ENCODE data around the gene PRCP.
A peak's percentile ranks its signal among the peaks of the same experiment; 100 is the strongest.

Gene PRCP

GRCh38 chr11:82907371-82907770 lies 7.1 kb upstream of the PRCP start:
- DNase-seq (ENCODE audit: low read depth): no peak

- DNase-seq (ENCODE audit: low read depth): no peak
These were observed 6.7 kb upstream of the PRCP start for GRCh38 chr11:82906931-82907330.

GRCh38 chr11:82906236-82906635 lies 6.0 kb upstream of the PRCP start:
- peak; percentile 5 for DNase-seq (ENCODE audit: low read depth)

- no peak for DNase-seq (ENCODE audit: low read depth)
These were observed 3.8 kb upstream of the PRCP start for GRCh38 chr11:82903843-82904586.

- no peak for DNase-seq (ENCODE audit: low read depth)
These were observed 2.6 kb upstream of the PRCP start for GRCh38 chr11:82902880-82903279.

GRCh38 chr11:82901922-82902485 lies 1.8 kb upstream of the PRCP start:
- DNase-seq (ENCODE audit: low read depth): no peak

GRCh38 chr11:82901165-82901921 lies 1.1 kb upstream of the PRCP start, which contains the start of gene DDIAS:
Gene DDIAS (plus strand): TSS chr11:82901736. CDS start chr11:82914739, 13,003 bp downstream.
- peak; percentile 86 for DNase-seq (ENCODE audit: low read depth)

GRCh38 chr11:82899957-82900276 lies 313 bp downstream of the PRCP start:
- DNase-seq (ENCODE audit: low read depth): peak; percentile 1

GRCh38 chr11:82899186-82899820 lies 927 bp downstream of the PRCP start:
- no peak for DNase-seq (ENCODE audit: low read depth)

- DNase-seq (ENCODE audit: low read depth): no peak
These were observed 2.0 kb downstream of the PRCP start for GRCh38 chr11:82898241-82898640.

GRCh38 chr11:82896183-82896582 lies 4.0 kb downstream of the PRCP start:
- no peak for DNase-seq (ENCODE audit: low read depth)

GRCh38 chr11:82895437-82896091 lies 4.7 kb downstream of the PRCP start:
- DNase-seq (ENCODE audit: low read depth): no peak

GRCh38 chr11:82892611-82893169 lies 7.5 kb downstream of the PRCP start:
- DNase-seq (ENCODE audit: low read depth): no peak

- no peak for DNase-seq (ENCODE audit: low read depth)
These were observed 9.3 kb downstream of the PRCP start for GRCh38 chr11:82890936-82891335.

GRCh38 chr11:82890002-82890341 lies 10.3 kb downstream of the PRCP start:
- DNase-seq (ENCODE audit: low read depth): no peak

- DNase-seq (ENCODE audit: low read depth): no peak
These were observed 10.9 kb downstream of the PRCP start for GRCh38 chr11:82889133-82890001.

GRCh38 chr11:82883853-82884252 lies 16.4 kb downstream of the PRCP start:
- DNase-seq (ENCODE audit: low read depth): no peak

- no peak for DNase-seq (ENCODE audit: low read depth)
These were observed 25.3 kb downstream of the PRCP start for GRCh38 chr11:82874646-82875523.

GRCh38 chr11:82873919-82874333 lies 26.3 kb downstream of the PRCP start:
- no peak for DNase-seq (ENCODE audit: low read depth)

Measured in GM04503 (cell line).